Peyer's patch (tissue), 4 donors: Measurements from ENCODE around the gene PRLHR.

ENCODE experiments used
- POLR2A ChIP-seq, 2 donors: fragments of 450-650 bp; IDR thresholded peaks; one replicate each; pipeline ENCODE4 v1.5.1; 2017; ENCODE audit warnings: antibody characterized with exemption in 2 of 2, mild to moderate bottlenecking in 2 of 2, moderate library complexity in 2 of 2
- TF ChIP-seq, protein P1 (sequence below), 6 experiments: fragments of 450-650 bp in 4 of 6; fragments of 200-600 bp in 2 of 6; sonication (generic) in 1 of 6; IDR thresholded peaks; one replicate each; pipeline ENCODE4 v1.5.1; 2017 to 2019; ENCODE audit warnings: antibody characterized with exemption in 6 of 6, mild to moderate bottlenecking in 3 of 6, moderate library complexity in 1 of 6

DNA sequence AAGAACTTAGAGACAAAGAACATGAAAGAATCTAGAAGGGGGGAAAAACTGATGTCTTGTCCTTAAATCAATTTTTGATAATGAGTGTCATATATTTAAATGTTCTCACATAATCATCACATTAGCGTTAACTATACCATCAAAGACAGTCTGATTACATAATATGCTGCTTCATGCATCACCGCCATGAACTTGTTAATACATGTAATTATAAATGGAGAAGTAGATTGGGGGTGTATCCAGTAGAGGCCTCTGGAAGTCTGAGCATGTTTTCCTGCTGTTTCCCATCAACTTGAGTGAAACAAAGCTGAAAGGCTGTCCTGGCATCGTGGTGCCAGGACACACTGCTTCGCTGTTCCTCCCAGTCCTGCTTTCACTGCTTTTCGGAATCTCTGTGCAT is 48.2 kb downstream of the PRLHR start:
- TF ChIP-seq, protein P1, sequence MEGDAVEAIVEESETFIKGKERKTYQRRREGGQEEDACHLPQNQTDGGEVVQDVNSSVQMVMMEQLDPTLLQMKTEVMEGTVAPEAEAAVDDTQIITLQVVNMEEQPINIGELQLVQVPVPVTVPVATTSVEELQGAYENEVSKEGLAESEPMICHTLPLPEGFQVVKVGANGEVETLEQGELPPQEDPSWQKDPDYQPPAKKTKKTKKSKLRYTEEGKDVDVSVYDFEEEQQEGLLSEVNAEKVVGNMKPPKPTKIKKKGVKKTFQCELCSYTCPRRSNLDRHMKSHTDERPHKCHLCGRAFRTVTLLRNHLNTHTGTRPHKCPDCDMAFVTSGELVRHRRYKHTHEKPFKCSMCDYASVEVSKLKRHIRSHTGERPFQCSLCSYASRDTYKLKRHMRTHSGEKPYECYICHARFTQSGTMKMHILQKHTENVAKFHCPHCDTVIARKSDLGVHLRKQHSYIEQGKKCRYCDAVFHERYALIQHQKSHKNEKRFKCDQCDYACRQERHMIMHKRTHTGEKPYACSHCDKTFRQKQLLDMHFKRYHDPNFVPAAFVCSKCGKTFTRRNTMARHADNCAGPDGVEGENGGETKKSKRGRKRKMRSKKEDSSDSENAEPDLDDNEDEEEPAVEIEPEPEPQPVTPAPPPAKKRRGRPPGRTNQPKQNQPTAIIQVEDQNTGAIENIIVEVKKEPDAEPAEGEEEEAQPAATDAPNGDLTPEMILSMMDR (IDR thresholded peaks at IDR 0.05) = no peak
- TF ChIP-seq POLR2A (IDR thresholded peaks at IDR 0.05) = no peak
